ENCODE results near the gene STXBP1. TPM values are rescaled to one million over a fixed set of nuclear protein-coding genes. Genes with fewer than 3 reads are reported as not detected.

STXBP1 gene
- total and polyA plus RNA-seq, 2 of the 8 experiments (the other 6 are each of a cell fraction or from before 2014, with no cell fraction given): 11.5 to 60.9 TPM

DNA sequence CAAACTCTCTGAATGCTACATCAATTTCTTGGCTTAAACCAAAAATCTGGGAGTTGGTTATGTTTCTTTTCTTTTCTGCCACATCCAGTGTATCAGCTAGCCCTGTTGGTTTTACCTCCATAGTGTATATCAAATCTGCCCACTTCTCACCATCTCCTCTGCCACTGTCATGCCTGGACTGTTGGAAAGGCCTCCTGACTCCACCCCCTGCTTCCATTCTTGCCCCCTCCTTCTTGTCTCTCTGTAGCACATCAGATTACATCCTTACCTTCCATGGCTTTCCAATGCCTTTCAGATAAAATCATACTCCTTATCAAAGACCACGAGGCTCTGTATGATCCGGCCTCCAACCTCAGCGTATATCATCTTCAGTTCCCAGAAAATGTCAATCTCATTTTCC lies 35.4 kb downstream of the STXBP1 start:
- no peak overlapping the region for H3K4me2 ChIP-seq (ENCODE audit: insufficient read depth in 1 of 2, low read depth in 2 of 2, low read length in 2 of 2)
- no peak overlapping the region for H2BK120ac ChIP-seq (replicated peaks; ENCODE audit: low read depth, low read length)
- H4K5ac ChIP-seq (ENCODE audit: insufficient read length, low read depth, low read length): no peak overlapping the region
- no peak overlapping the region for H2BK15ac ChIP-seq (ENCODE audit: low read length)
- no peak overlapping the region for H3K18ac ChIP-seq (ENCODE audit: extremely low read depth, low read length)
- TF ChIP-seq HDAC2 (IDR thresholded peaks at IDR 0.05; ENCODE audit: borderline replicate concordance in 1 of 2, low read depth in 2 of 2, low read length in 2 of 2) (no peak), CREB1 (IDR thresholded peaks at IDR 0.05) (no peak), TAF7 (optimal IDR thresholded peaks at IDR 0.05; ENCODE audit: borderline replicate concordance, low read depth, low read length) (no peak), SP4 (IDR thresholded peaks at IDR 0.05; ENCODE audit: low read length) (no peak), KDM1A (IDR thresholded peaks at IDR 0.05; ENCODE audit: borderline replicate concordance, low read length) (no peak)
- TF ChIP-seq, protein P1, sequence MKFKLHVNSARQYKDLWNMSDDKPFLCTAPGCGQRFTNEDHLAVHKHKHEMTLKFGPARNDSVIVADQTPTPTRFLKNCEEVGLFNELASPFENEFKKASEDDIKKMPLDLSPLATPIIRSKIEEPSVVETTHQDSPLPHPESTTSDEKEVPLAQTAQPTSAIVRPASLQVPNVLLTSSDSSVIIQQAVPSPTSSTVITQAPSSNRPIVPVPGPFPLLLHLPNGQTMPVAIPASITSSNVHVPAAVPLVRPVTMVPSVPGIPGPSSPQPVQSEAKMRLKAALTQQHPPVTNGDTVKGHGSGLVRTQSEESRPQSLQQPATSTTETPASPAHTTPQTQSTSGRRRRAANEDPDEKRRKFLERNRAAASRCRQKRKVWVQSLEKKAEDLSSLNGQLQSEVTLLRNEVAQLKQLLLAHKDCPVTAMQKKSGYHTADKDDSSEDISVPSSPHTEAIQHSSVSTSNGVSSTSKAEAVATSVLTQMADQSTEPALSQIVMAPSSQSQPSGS (IDR thresholded peaks at IDR 0.05; ENCODE audit: low read length): no peak
- H3K79me1 ChIP-seq (ENCODE audit: low read depth, low read length): no peaks in the 10 kb centered on the region; the same call in 1 of the 2 replicates
- H4K91ac ChIP-seq (replicated peaks; ENCODE audit: insufficient read length, low read length): no peak overlapping the region
- peaks cover 0 to 16% (median 0%) of the 10 kb centered on the region in 4 experiments; a peak in 1 of 7 replicates for H3K4me1 ChIP-seq (replicated peaks in 1 of 4; ENCODE audit: control insufficient read depth in 3 of 4, insufficient read depth in 4 of 4, low read length in 3 of 4)
- H3K14ac ChIP-seq (ENCODE audit: insufficient read length): no peak overlapping the region
- ChIA-PET CTCF (ENCODE audit: partially characterized antibody) (interaction anchor here (0.6 to 0.7 kb wide), 2 partner anchors 13 to 79 kb away, joined by 3 read pairs; no protein-coding TSS in a partner anchor), POLR2A (ENCODE audit: partially characterized antibody) (no interaction called here)
- no peak for FAIRE-seq
- no peak overlapping the region for H2BK20ac ChIP-seq (ENCODE audit: low read length)
- H2AFZ ChIP-seq (ENCODE audit: low read length): no peak overlapping the region
- H2BK5ac ChIP-seq (ENCODE audit: low read depth, low read length): no peak overlapping the region
- no peak overlapping the region for H3K4me3 ChIP-seq (ENCODE audit: extremely low read depth in 1 of 4, insufficient read depth in 2 of 4, low read depth in 3 of 4, low read length in 4 of 4)
- H3K4ac ChIP-seq (replicated peaks; ENCODE audit: insufficient read length, low read depth, low read length): no peak overlapping the region
- no peak overlapping the region for H2AK5ac ChIP-seq (ENCODE audit: low read depth, low read length)
- H4K20me1 ChIP-seq (replicated peaks in 1 of 2; ENCODE audit: control insufficient read depth in 1 of 2, insufficient read depth in 2 of 2, low read length in 2 of 2): no peaks in the 10 kb centered on the region
- H4K8ac ChIP-seq (ENCODE audit: extremely low read depth, insufficient read depth, low read length): no peak overlapping the region
- H3K56ac ChIP-seq (replicated peaks; ENCODE audit: insufficient read length, low read depth, low read length): no peak overlapping the region
- peaks cover 2% of the 10 kb centered on the region; the same call in 1 of the 2 replicates for H3K23me2 ChIP-seq (ENCODE audit: low read depth, low read length)
- H3K79me2 ChIP-seq (ENCODE audit: control insufficient read depth in 1 of 2, insufficient read depth in 2 of 2, low read length in 2 of 2): 0 out of 4 replicates have a peak, but pooled peaks cover 0 to 3% of the 10 kb centered on the region in 2 experiments
- H3K27ac ChIP-seq (ENCODE audit: low read depth, low read length): no peak overlapping the region
- DNase-seq (ENCODE audit: low read depth in 1 of 2, low spot score in 2 of 2): no peak
- H3K9me3 ChIP-seq (ENCODE audit: insufficient read depth in 2 of 2, low read depth in 1 of 2, low read length in 1 of 2): no peaks in the 10 kb centered on the region
- H3K36me3 ChIP-seq (ENCODE audit: control insufficient read depth in 2 of 4, insufficient read depth in 4 of 4, low read length in 3 of 4): no peaks in the 10 kb centered on the region
- 91% methylated on average over 3 of the region's 3 CpGs; no CpG with 5 or more reads in 1 of the 2 experiments for WGBS, 2 experiments (ENCODE audit: extremely low coverage in 1 of 2, insufficient coverage in 1 of 2, insufficient read length in 1 of 2, insufficient replicate concordance in 2 of 2, low coverage in 1 of 2, low lambda C conversion rate in 2 of 2, missing lambda C conversion rate in 1 of 2)
- no peak overlapping the region for H2BK12ac ChIP-seq (ENCODE audit: low read depth, low read length)
- H3K27me3 ChIP-seq (replicated peaks in 1 of 4; ENCODE audit: control insufficient read depth in 3 of 4, extremely low read depth in 1 of 4, insufficient read depth in 3 of 4, low read length in 3 of 4): no peaks in the 10 kb centered on the region; a peak in 1 of 7 replicates
- H3K23ac ChIP-seq (ENCODE audit: insufficient read length): no peak overlapping the region
- no peak overlapping the region for H3K9ac ChIP-seq (replicated peaks in 1 of 4; ENCODE audit: extremely low read depth in 1 of 4, low read depth in 3 of 4, low read length in 3 of 4)
